Islet precursor cell (in vitro differentiated cells): ENCODE measurements around the gene TRAPPC4.
"Not testable (repeated sequence)": the region's sequence is repeated elsewhere in the genome, so short reads cannot be mapped to it uniquely, and the experiment has no call there.

Source experiments
- DNase-seq: peaks from one replicate; pipeline ENCODE4 v3.0.0-alpha.2; 2018

The TRAPPC4 gene

DNA sequence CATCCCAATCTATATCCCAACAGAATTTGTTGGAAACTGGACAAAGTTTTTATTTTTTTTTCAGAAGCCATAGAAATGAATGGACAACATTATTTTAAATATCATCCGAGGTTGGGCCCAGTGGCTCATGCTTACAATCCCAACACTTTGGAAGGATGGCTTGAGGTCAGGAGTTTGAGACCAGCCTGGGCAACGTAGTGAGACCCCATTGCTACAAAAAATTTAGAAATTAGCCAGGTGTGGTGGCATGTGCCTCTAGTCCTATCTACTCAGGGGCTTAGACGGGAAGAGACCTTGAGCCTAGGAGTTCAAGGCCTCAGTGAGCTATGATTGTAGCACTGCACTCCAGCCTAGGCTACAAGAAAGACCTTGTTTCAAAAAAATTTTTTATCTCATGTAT is 16.2 kb downstream of the TRAPPC4 start:
- no peak for DNase-seq

DNA sequence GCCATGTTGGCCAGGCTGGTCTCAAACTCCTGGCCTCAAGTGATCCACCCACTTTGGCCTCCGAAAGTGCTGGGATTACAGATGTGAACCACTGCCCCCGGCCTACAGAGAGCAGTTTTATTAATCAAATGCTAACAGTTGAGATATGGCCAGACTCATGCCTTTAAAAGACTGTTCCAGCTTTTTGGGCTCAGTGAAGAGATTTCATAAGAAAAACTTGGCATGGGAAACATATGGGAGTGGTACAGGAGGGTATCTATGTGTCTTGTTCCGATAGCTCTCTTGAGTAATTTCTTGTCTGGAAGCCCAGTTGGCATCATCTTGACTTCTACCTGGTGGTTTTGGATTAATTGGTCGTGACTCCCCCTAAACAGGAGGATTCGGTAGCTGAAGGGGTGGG is 20.3 kb downstream of the TRAPPC4 start:
- DNase-seq = no peak

DNA sequence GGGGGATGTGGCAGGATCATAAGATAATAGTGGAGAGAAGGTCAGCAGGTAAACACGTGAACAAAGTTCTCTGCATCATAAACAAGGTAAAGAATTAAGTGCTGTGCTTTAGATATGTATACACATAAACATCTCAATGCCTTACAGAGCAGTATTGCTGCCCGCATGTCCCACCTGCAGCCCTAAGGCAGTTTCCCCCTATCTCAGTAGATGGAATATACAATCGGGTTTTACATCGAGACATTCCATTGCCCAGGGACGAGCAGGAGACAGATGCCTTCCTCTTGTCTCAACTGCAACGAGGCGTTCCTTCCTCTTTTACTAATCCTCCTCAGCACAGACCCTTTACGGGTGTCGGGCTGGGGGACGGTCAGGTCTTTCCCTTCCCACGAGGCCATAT is 20.9 kb downstream of the TRAPPC4 start:
- not testable (repeated sequence) for DNase-seq

DNA sequence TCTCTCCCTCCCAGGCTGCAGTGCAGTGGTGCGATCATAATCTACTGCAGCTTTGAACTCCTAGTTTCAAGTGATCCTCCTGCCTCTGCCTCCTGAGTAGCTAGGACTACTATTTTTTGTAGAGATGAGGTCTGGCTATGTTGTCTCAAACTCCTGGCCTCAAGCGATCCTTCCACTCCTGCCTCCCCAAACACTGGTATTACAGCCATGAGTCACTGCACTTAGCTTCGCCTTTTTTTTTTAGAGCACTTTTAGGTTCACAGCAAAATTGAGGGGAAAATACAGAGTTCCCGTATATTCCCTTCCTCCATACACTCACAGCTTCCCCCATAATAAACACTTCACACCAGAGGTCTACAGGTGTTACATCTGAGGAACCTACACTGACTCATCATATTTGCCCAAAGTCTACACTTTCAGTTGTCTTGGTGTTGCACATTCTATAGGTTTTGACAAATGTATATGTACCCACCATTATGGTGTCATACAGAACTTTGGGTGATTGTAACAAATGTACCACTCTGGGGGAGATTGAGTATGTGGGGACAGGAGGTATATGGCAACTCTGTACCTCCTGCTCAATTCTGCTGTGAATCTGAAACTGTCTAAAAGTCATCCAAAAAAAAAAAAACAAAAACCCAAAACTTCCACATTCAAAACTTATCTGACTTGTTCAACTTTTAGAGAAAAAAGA is 23.4 kb downstream of the TRAPPC4 start:
- no peak for DNase-seq

DNA sequence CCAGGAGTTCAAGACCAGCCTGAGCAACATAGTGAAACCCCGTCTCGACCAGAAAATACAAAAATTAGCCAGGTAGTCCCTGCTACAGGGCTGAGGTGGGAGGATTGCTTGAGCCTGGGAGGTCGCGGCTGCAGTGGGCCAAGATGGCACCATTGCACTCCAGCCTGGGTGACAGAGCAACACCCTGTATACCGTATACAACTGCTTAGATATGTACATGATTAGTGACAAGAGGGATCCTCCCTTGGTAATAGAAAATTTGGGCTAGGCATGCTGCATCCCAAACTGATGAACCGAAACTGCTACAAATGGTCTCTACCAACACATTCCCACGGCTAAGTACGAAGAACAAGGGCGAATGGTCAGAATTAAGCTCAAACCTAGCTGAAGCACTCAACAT is 24.4 kb downstream of the TRAPPC4 start:
- no peak for DNase-seq

DNA sequence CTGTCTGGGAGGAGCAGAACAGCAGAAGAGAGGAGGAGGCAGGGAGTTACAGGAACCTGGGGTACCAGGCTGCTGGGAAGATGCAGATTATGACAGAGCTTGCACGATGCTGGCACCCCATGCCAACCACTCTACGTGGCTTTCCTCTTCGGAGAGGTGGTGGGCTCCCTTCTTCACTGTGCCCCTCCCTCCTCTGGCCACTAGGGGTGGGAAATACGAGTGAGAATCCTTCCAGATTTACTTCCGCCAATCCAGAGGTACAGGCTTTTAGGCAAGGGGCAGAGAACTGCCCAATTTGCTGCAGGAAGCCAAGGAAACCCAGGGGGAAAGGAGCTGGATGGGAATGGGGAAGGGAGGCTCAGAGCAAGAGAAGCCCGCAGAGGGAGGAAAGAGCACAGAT is 26.1 kb downstream of the TRAPPC4 start:
- DNase-seq = no peak

DNA sequence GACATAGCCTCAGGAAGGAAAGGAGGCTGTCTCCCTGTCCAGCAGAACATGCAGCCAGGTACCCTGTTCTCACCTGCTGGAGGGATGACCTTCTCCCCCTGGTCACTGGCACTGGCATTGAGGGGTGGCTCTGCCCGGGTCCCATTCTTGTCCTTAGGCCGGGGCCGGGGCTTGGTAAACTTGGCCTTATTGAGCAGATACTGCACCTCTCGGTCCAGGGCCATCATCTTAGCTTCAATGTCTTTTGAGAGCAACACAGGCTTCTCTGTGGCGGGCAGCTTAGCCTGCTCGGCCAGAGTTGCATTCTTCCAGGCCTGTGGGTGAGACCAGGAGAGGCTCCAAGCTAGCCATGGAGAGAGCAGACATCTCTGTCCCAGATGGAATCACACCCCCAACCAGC is 27.9 kb downstream of the TRAPPC4 start:
- no peak for DNase-seq

DNA sequence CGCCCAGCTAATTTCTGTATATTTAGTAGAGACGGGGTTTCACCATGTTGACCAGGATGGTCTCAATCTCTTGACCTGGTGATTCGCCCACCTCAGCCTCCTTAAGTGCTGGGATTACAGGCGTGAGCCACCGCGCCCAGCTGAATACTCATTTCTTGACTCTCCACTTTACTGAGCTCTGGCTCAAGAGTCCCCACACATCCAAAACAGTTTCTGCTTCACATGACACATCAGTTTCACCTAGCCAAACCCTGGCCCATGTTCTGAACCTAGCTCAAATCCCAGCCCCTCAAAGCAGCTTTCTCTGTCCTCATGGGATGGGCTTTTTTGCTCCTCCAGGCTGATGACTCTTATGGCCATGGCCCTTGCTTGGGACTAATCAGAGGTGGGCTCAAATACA is 28.6 kb downstream of the TRAPPC4 start:
- DNase-seq = no peak

DNA sequence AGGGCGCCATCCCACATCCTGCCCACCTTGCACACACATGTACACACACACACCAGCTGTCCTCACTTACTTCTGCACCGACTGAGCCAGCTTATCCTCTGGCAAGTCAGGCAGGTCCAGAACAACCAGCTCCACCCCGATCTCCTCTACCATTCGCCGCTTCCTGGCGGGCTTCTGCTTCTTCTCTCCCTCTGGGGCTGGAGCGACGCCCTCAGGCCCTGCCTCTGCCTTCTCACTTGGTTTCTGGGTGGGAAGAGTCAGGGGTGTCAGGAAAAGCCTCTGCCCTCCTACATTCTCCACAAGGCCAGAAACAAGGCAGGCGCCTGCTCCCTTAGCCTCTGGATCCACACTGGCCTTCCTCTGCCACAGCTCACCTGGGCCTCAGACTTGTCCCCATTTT is 30.1 kb downstream of the TRAPPC4 start:
- no peak for DNase-seq

DNA sequence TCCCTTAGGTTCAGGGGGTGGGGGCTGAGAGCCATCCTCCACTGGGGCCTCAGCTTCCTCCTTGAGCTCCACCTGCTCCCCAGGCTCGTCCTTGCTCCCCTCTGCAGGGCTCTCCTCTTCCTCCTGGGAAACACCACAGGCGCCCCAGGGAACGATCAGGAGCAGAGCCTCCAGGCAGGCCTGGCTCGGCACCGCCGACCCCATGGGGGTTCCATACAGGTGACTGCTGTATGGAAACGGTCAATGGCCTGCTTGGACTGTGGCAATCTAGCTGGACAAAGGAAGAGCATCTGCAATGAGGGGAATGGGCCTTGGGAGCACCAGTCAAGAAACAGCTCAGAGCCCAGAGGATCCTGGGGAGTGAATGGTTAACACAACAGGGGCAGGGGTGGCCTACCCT is 30.5 kb downstream of the TRAPPC4 start:
- no peak for DNase-seq

DNA sequence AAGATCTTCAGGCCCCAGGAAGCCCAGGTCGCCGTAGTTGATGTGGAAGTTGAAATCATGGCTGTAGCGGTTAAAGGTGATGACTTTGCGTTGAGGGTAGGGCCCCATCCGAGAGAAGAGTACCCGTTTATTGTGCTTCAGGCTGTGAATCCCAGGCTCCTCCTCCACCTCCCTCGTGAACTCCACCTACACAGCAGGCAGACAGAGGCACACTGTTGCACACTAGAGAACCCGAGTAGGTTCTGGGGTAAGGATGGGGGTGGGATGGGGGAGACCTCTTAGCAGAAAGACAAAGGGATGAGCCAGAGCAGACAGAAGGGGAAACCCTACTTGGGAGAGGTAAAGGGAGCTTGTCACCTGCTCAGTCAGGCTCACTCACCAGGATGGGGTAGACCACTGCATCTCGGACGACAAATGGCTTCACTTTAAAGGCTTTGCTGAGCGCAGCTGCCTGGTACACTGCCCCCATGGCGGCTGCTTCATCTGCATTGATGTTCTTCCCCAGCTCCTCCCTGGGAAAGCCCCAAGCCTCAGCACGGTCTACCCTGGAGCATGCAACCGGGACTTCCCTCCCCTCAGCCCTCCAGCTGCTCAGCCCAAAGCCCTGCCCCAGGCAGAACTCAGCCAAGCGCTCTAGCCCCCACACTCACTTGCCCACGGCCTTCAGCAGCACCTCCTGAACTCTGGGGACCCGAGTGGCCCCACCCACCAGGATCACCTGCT is 33.0 kb downstream of the TRAPPC4 start:
- DNase-seq = no peak

DNA sequence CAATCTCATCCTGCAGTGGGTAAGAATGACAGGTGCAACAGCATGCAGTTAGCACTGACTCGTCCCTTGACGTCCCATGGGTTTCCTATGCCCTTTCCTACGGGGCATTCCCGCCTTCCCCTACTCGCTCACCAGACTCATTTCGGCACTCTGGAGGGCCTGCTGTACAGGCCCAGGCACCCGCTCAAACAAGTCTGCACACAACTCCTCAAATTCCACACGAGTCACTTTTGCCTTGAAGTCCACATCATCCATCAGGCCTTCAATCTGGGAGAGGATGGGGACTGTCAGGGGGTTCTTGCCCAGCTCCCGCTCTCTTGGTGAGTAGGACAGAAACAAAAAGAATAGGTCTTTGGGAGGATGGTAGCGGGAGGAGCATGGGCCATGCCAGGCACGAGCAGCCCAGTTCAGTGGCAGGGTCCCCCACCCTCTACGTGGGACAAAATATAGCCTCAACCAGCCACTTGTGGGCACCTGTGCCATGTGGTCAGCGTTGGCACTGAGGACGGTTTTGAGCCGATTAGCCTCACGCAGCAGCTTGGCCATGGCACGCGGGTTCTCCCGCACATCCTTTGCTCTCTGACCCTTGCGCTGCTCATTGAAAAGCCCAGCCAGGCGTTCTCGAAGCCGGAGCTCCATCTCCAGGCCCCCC is 33.7 kb downstream of the TRAPPC4 start:
- no peak for DNase-seq

DNA sequence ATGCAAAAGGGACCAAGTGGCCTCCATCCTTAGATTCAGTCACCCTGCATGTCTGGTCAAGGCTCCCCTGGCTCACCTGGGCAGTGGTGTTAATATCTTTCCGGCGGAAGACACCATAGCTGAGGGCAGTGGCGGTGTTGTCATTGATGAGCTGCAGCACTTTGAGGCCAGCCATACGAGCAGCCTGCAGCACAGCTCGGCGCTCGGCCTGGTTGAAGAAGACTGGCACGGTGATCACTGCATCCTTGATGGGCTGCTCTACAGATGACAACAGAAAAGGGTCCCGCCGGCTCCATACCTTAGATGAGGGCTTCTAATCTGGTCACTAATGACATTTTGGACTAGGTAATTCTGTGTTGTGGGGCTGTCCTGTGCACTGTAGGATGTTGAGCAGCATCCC is 35.9 kb downstream of the TRAPPC4 start:
- DNase-seq = no peak

DNA sequence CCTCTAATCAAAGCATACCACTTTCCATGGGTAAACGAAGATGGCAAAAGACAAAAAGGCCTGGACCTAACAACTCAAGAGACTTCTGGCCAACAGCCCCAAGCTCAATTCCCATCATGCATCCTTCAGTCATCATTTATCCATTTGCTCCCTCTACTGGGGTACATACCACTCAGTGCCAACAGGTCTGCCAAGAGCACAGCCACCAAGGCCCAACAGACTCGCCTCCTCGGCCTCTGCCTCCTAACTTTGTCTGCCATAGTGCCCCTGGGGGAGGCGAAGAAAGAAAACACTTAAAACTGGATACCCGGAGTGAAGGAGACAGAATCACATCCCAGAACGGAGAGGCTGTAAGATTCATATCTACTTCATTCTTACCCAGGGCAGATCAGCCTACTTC is 37.3 kb downstream of the TRAPPC4 start:
- DNase-seq = no peak

DNA sequence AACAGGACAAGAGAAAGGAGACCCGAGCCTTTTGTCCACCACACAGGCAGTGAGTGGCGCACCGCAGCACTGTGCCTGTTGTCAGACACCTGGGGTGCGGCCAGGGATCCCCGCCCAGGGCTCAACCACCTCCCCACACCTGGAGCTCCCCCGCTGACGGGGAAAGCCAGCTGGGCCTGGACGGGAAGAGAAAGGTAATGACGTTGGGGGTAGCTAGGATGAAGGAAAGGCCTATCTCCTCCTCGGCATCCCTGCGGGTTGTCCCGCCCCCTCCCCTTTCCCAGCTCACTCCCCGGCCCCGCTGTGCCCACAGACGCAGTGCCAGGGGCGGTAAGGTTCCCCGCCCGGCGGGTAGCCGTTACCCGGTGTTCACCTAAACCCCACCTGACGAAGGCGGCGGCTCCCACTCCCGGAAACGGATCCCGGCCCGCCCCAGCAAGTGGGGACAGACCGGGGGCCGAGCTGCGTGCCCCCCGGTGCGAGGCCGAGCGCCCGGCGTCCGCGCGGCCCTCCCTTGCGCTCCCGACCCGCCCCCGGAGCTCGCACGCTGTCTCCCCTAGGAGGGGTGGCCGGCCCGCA is 37.9 kb downstream of the TRAPPC4 start:
- DNase-seq = peak; percentile 72

DNA sequence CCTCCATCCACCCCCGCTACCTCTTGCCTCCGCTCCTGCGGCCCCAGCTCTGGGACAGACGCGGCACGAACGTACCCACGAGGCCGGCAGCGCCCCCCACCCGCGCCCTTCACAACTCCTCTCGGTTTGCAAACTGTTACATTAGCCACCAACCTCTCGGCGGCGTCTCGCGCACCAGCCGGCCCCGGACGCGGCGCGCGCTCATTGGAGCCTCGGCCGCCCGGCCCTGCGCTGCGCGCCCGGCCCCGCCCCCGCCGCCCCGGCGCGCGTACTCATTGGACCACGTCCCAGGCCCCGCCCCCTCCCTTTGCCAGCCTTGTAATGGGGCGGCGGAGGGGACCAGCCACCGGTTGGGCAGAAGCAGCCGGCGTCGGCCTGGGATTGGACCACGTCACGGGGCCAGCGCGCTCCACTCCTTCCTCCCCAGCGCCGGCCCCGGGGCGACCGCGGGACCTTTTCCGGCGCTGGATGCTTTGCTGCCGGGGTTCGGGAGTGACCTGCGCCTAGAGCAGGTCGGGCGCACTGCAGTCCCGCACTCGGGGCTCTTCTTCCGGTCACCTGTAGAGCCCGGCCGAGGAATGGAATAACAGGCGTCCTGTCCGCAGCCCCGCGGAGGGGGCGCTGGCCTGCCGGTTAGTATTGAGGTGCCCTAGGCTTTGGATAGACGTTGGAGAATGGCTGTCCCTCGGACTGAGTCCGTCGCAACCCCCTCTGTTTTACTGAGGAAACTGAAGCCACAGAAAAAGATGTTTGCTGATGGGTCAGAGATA is 38.6 kb downstream of the TRAPPC4 start, which contains the start of gene HYOU1:
Gene HYOU1, minus strand, starts transcription at position 206 of the 770 bp plus-strand sequence. CDS start 1,045 bp downstream, outside the sequence.
- peak; percentile 99 for DNase-seq

DNA sequence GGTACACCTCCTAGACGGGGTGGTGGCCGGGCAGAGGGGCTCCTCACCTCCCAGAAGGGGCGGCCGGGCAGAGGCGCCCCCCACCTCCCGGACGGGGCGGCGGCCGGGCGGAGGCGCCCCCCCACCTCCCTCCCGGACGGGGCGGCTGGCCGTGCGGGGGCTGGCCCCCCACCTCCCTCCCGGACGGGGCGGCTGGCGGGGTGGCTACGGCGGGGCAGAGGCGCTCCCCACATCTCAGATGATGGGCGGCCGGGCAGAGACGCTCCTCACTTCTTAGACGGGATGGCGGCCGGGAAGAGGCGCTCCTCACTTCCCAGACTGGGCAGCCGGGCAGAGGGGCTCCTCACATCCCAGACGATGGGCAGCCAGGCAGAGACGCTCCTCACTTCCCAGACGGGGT is 40.6 kb downstream of the TRAPPC4 start:
- not testable (repeated sequence) for DNase-seq

DNA sequence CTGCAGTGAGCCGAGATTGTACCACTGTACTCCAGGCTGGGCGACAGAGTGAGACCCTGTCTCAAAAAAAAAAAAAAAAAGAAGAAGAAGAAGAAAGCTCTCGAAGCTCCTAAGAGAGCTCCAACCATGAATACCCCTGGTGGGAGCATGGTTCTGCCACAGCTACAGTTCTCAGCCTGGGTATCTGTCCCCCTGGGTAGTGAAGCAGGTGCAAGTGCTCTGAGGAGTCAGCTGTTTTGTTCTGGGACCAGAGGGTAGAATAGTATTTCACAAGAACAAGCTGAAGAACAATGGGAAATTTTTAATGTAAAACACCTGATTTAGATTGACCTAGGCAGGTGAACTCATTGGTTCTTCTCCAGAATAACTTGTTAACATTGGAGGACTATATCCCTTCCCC is 42.7 kb downstream of the TRAPPC4 start:
- DNase-seq = no peak

DNA sequence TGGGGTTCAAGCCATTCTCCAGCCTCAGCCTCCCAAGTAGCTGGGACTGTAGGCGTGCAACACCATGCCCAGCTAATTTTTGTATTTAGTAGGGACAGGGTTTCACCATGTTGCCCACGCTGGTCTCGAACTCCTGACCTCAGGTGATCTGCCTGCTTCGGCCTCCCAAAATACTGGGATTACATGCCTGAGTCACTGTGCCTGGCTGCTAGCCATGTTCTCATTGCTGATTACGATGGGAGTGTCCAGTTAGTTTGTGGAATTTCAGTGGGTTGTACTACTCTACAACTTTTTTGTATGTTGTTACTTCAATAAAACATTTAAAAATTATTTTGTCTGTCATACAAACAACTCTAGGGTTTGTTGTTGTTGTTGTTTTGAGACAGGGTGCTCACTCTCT is 44.2 kb downstream of the TRAPPC4 start:
- no peak for DNase-seq

DNA sequence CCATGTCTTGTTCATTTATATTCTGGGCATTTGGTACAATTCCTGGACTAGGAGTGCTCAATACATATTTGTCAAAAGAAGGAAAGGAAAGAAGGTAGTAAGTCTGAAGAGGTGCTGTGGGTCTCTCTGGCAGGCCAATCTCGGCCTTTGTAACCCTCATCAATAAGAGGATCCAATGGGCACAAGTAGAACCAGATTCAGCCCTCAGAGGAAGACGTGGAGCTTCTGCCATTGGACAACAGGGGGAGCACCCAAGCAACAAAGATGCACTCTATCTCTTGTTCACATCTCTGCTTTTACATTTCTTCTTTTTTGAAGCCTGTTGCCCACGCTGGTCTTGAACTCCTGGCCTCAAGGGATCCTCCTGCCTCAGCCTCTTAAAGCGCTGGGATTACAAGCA is 46.8 kb downstream of the TRAPPC4 start:
- DNase-seq = no peak

DNA sequence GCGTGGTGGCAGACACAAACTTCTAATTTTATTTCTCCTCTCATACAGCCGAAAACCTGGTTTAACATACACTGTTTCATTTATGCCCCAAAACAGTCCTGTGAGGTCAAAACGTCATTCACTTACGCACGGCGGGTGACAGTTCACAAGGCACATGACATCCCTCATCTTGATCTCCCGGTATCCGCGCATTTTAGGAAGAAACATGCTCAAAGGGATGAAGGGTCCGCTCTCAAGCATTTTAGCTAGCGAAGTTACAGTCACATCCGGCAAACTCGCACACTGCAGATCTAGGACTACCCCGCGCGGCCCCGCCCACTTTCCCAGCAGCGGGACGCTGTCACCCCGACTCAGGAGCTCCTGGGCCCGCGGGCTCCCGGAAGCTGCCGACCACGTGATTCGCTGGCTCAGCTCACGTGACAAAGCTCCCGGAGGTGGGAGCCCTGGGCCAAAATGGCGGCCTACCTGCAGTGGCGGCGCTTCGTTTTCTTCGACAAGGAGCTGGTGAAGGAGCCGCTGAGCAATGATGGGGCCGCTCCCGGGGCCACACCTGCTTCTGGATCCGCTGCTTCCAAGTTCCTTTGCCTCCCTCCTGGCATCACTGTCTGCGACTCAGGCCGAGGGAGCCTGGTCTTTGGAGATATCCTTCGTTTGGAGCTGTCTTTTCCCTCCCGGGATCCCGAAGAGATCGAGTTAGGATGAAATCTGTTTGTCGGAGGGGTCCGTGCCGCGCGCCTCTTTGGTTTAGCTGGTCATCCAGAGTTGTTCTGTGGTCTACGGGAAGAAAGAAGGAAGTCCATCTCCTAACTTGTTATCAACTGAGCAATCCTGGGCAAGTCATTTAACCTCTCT is 49.0 kb downstream of the TRAPPC4 start, which contains the start of gene VPS11:
Gene VPS11, plus strand, starts transcription at position 448 of the 852 bp plus-strand sequence. Its CDS starts 6 bp downstream, at position 454.
- DNase-seq = peak; percentile 98
